Stomach smooth muscle (tissue), 2 donors: Measurements from ENCODE around the gene LIPC.

ENCODE experiments used
- H3K27ac ChIP-seq: one replicate; pipeline ENCODE4 v1.7.0; 2013; ENCODE audit warnings: mild to moderate bottlenecking, low read length, inconsistent platforms
- H3K27me3 ChIP-seq, 2 donors: one replicate each; pipeline ENCODE4 v1.7.0; 2013; ENCODE audit warnings: low read length in 2 of 2; ENCODE audit not compliant: insufficient read depth in 2 of 2, control insufficient read depth in 1 of 2
- H3K36me3 ChIP-seq, 2 donors: one replicate each; pipeline ENCODE4 v1.7.0; 2013; ENCODE audit warnings: low read length in 2 of 2; ENCODE audit not compliant: control insufficient read depth in 2 of 2, insufficient read depth in 2 of 2
- H3K4me1 ChIP-seq: one replicate; pipeline ENCODE4 v1.7.0; 2013; ENCODE audit warnings: low read length; ENCODE audit not compliant: control insufficient read depth, insufficient read depth
- H3K4me3 ChIP-seq, 2 donors: one replicate each; pipeline ENCODE4 v1.7.0; 2013; ENCODE audit warnings: low read length in 2 of 2
- H3K9ac ChIP-seq, 2 donors: one replicate each; pipeline ENCODE4 v1.7.0; 2013; ENCODE audit warnings: low read length in 2 of 2, mild to moderate bottlenecking in 1 of 2
- H3K9me3 ChIP-seq, 2 donors: one replicate each; pipeline ENCODE4 v1.7.0; 2013; ENCODE audit warnings: low read length in 2 of 2; ENCODE audit not compliant: control insufficient read depth in 2 of 2
- donor health status: healthy.
- donor health status: Pancreatic carcinoma.

The LIPC gene

DNA sequence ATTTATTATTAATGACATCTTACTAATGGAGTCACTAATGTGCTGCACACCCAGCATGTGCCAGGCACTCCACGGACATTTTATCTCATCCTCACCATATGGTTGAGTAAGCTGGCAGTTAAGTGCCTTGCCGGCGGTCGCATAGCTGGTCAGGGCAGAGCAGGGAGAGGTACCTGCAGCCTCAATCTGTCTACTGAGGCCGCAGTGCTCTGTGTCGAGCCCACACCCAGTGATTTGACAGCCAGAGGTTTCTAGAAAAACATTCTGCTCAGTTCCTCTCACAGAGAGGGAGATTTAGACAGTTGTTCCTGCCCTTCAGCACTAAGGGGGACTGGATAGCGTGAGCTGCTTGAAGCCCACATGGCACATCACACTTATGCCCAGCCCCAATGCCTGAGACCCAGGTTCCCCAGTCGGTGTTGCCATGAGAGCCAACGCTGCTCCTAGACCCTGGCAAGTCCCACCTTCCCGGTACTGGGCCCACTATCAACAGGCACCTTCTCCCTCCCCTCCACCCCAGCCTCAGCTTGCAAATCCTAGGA is 2.6 kb downstream of the LIPC start:
- no peak overlapping the region for H3K9ac ChIP-seq
- no peaks in the 10 kb centered on the region for H3K4me1 ChIP-seq
- no peak overlapping the region for H3K4me3 ChIP-seq
- no peak overlapping the region for H3K27ac ChIP-seq
- no peaks in the 10 kb centered on the region for H3K36me3 ChIP-seq
- H3K27me3 ChIP-seq = no peaks in the 10 kb centered on the region
- no peaks in the 10 kb centered on the region for H3K9me3 ChIP-seq

DNA sequence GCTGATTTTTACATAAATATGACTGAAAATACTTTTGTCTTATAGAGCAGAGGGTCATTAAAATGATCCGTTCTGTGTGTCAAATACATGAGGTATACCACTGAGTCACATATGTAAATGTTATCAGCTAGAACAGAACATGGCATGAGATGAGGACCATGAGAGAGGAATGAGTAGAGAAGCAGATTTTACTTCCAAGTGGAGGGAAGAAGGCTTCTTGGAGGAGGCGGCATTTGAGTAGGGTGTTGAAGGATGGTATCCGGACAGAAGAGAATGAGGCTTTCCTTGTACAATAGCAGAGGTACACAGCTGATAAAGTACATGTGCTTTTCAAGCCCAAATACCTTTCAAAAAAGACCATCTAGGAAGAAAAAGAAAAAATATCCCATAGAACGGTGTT is 4.8 kb downstream of the LIPC start:
- Histone ChIP-seq H3K9me3 (no peaks in the 10 kb centered on the region), H3K27me3 (no peaks in the 10 kb centered on the region), H3K9ac (no peak overlapping the region), H3K4me1 (no peaks in the 10 kb centered on the region), H3K27ac (no peak overlapping the region), H3K36me3 (no peaks in the 10 kb centered on the region), H3K4me3 (no peak overlapping the region)

DNA sequence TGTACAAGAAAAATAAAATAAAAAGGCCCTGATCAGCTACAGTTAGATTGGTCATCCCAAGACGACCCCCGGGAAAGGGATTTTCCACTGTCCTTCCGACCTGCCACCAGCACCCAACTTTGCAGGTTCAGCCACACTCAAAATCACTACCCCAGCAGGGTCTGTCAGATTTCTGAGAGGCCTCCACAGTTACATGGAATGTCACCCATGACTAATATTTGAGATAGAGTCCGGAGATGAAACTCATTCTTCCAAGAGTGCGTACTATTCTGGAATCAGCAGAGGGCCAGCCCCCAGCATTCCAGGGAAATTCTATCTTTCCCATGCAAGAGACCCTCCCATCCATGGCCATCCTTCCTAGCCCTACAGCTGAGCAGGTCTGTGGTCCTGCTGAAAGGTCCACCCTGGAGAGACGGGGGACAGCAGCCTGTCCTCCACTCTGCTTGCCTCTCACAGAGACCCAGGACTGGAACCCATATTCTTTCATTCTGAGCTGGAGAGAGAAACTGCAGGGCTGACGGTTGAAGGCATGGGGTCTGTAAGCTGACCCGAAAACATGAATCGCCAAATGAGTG is 5.8 kb downstream of the LIPC start:
- H3K9ac ChIP-seq = no peak overlapping the region
- H3K9me3 ChIP-seq = no peaks in the 10 kb centered on the region
- H3K4me3 ChIP-seq = no peak overlapping the region
- H3K4me1 ChIP-seq = no peaks in the 10 kb centered on the region
- no peaks in the 10 kb centered on the region for H3K36me3 ChIP-seq
- no peak overlapping the region for H3K27ac ChIP-seq
- no peaks in the 10 kb centered on the region for H3K27me3 ChIP-seq

DNA sequence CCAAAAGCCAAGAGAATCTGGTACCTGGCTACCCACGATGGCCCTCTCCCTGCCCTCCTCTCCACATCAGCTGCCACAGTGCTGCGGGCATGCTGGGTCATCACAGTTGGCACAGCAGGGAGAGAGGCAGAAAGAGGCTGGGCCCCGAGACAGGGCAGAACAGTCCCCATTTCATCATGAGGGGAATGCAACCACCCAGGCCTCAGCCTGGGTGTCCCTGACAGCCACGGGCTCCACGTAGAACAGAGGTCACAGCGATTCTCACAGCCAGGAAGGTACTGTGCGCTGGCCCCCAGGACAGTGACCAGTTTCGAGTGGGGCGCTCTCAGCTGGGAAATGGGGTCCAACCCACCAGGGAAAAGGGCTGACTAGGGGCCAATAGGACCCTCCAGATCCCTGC is 6.3 kb downstream of the LIPC start:
- Histone ChIP-seq H3K36me3 (no peaks in the 10 kb centered on the region), H3K27me3 (no peaks in the 10 kb centered on the region), H3K27ac (no peak overlapping the region), H3K4me1 (no peaks in the 10 kb centered on the region), H3K9me3 (no peaks in the 10 kb centered on the region), H3K9ac (no peak overlapping the region), H3K4me3 (no peak overlapping the region)

DNA sequence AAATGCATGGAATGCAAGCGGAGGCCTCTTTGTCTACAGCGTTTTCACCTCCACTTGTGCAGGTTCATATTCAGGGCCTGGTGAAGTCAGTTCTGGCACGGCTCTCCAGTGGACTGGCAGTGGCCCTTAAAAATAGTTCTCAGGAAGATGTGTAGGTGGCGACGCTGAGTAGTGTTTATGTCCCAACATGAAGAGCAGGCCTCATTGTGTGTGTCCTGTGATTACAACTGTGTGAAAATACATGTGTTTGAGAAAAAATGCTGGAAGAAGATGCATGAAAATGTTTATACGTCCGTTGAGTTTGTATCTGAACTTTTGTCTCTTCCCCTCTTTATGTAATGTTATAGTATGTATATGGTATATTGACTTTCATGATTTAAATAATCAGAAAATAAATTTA is 7.2 kb downstream of the LIPC start:
- H3K27ac ChIP-seq = no peak overlapping the region
- no peaks in the 10 kb centered on the region for H3K36me3 ChIP-seq
- no peaks in the 10 kb centered on the region for H3K27me3 ChIP-seq
- no peaks in the 10 kb centered on the region for H3K9me3 ChIP-seq
- no peak overlapping the region for H3K4me3 ChIP-seq
- no peaks in the 10 kb centered on the region for H3K4me1 ChIP-seq
- no peak overlapping the region for H3K9ac ChIP-seq

DNA sequence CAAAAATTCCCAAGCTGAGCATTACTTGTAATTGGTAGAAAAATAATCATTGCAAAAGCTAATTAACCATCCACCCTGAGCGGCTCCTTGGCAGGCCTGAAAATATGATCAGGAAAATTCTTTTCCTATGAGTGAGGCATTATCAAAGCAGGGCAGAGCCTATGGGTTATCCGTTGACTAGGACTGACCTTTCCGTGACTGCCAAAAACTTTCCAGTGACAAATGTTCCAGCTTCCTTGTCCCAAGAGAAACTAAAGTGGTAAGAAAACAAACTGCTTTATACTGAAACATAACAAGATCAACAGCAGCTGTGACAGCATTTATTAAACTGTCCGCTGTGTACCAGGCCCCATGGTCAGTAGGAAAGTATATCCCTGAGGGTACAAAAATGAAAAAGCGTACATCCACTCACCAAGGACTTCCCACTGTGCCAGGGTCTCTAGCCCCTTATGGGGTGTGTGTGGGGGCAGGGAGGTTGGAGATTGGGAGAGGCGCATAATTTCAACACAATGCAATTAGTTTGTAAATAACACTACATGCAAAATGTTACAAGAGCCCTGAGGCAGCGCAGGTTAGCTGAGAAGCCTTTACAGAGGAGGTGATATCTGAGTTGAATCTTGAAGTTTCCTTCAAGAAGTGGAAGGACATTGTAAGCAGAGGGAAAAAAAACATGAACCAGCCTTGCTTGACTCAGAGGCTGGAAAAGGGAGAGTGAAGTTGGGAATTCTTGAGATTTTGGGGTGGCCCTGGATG is 8.5 kb downstream of the LIPC start:
- Histone ChIP-seq H3K27me3 (no peaks in the 10 kb centered on the region), H3K36me3 (no peaks in the 10 kb centered on the region), H3K4me3 (no peak overlapping the region), H3K9ac (no peak overlapping the region), H3K27ac (no peak overlapping the region), H3K4me1 (no peaks in the 10 kb centered on the region), H3K9me3 (no peaks in the 10 kb centered on the region)

DNA sequence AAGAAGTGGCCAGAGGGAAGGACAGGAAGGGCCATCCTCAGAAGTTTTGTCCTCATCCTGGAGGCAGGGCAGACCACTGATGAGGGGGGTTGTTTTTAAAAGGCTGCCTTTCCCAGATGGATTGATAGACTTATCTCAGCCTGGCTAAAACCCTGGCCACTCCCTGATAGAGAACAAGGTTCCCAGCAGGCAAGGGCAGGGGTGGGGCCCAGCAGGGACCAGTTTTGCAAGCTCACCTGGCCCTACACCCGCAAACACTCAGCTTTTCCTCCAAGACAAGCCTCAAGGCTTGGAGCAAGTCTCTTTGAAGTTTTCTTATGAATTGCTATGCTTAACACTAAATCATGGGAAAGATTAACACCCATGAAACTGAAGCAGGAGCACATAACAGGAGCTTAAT is 9.1 kb downstream of the LIPC start:
- Histone ChIP-seq H3K9me3 (no peaks in the 10 kb centered on the region), H3K9ac (no peak overlapping the region), H3K36me3 (no peaks in the 10 kb centered on the region), H3K27me3 (no peaks in the 10 kb centered on the region), H3K4me1 (no peaks in the 10 kb centered on the region), H3K27ac (no peak overlapping the region), H3K4me3 (no peak overlapping the region)

DNA sequence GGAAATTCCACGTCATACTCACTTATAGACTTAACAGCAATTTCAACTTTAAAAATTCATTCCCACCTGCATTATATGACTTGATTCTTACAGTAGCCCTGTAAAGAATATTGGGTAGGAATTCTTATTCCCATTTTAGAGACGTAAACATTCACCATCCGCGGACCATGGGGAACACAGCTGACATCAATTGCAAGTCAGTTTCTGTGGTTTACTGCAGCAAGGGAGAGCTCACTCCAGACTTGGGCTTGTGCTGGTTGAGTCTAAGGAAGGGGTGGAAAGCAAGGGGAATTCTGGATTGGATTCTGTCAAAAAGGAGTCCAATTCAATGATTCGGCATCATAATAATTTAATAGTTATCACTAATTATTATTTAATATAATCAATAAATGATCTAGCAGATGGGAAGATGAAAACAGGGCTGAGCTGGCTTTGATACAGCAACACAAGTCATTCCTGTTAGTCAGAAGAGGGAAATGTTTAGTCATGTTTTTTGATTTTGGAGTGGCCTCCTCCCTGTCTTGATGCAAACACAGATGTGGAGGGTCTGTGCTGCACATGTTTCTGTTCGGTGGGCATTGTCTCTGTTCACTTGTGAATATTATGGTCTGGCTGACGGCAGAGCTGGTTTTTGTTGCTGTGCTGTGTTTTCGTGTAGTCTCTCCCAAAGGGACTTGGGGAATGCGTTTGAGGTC is 9.7 kb downstream of the LIPC start:
- Histone ChIP-seq H3K27ac (no peak overlapping the region), H3K9me3 (no peaks in the 10 kb centered on the region), H3K9ac (no peak overlapping the region)

DNA sequence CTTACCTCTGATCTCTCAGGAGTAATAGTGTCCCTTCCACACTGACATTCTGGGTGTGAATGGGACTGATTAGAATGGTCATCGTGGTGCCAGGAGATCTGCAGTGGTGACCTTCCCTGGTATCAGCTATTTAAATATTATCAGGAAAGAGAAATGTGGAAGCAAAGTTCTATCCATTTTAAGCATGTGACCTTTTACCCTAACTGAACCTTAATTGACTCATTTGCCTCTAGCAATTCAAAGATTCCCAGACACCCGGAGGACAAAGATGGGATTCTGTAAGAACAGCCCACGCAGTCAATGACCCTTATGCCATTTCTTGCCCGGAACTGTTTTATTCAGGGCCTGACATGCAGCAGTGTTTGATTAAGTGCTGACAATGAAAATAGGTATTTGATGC is 10.3 kb downstream of the LIPC start:
- Histone ChIP-seq H3K27ac (no peak overlapping the region), H3K9ac (no peak overlapping the region)

More for the DNA sequence above, 9.7 kb downstream of the LIPC start:
- H3K4me1 ChIP-seq = no peaks in the 10 kb centered on the region
- no peaks in the 10 kb centered on the region for H3K27me3 ChIP-seq
- no peaks in the 10 kb centered on the region for H3K36me3 ChIP-seq
- no peak overlapping the region for H3K4me3 ChIP-seq

DNA sequence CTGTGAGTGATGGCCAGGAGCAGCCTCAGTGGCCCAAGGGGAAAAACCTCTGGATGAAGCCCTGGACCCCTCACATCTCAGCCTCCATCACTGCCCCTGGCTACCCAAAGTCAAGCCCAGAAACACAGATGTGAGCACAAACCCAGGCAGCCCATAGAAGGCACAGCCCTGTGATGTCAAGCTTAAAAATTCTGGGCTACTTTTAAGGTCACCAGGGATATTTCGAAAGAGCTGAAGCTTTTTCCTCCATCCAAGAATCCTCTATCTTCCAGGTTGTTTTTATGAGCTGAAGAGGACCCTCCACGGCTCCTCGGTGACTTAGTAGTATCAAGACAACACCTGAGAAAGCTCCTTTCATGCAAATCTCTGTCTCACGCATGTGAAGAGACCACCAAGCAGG is 11.5 kb downstream of the LIPC start:
- Histone ChIP-seq H3K4me3 (no peak overlapping the region), H3K36me3 (no peaks in the 10 kb centered on the region), H3K4me1 (no peaks in the 10 kb centered on the region), H3K9ac (no peak overlapping the region), H3K9me3 (no peaks in the 10 kb centered on the region), H3K27me3 (no peaks in the 10 kb centered on the region), H3K27ac (no peak overlapping the region)

More for the DNA sequence above, 10.3 kb downstream of the LIPC start:
- Histone ChIP-seq H3K4me3 (no peak overlapping the region), H3K9me3 (no peaks in the 10 kb centered on the region), H3K4me1 (no peaks in the 10 kb centered on the region), H3K27me3 (no peaks in the 10 kb centered on the region), H3K36me3 (no peaks in the 10 kb centered on the region)

DNA sequence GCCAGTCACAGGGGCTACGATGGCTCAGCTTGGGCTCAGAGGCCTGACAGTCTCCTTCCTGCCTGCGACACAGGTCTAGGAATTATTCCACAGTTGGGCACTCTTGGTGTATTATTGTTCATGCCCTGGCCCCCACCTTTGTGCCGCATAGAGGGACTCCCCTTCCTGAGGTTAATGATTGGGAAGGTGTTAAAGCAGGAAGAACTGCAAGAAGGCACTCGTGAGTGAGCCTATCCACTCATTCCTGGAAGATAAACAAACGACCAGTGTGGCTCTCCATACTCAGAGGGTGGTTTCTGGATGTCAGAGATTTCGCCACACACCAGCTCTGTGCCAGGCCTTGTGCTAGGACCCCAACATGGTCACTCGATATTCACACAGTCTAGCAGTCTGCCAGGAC is 12.3 kb downstream of the LIPC start:
- Histone ChIP-seq H3K9me3 (no peaks in the 10 kb centered on the region), H3K4me1 (no peaks in the 10 kb centered on the region), H3K9ac (no peak overlapping the region), H3K27me3 (no peaks in the 10 kb centered on the region), H3K27ac (no peak overlapping the region), H3K4me3 (no peak overlapping the region), H3K36me3 (no peaks in the 10 kb centered on the region)
